Mammary epithelial cell (primary cell): ENCODE results near the gene CPXM2.

ENCODE experiments used
- EZH2 ChIP-seq: IDR thresholded peaks from 2 replicates; pipeline ENCODE4 v1.6.1; 2012; ENCODE audit warnings: low read length, inconsistent platforms, borderline replicate concordance
- TF ChIP-seq, protein P1 (sequence below), 2 donors: IDR thresholded peaks in 1 of 2; conservative IDR thresholded peaks in 1 of 2; 2 replicates each; pipeline ENCODE4 v1.5.1; 2011 to 2012; ENCODE audit warnings: inconsistent platforms in 2 of 2, low read length in 2 of 2, mild to moderate bottlenecking in 2 of 2, control low read depth in 1 of 2, low read depth in 1 of 2; ENCODE audit not compliant: insufficient read depth in 1 of 2; ENCODE audit errors: extremely low read depth in 1 of 2

DNA sequence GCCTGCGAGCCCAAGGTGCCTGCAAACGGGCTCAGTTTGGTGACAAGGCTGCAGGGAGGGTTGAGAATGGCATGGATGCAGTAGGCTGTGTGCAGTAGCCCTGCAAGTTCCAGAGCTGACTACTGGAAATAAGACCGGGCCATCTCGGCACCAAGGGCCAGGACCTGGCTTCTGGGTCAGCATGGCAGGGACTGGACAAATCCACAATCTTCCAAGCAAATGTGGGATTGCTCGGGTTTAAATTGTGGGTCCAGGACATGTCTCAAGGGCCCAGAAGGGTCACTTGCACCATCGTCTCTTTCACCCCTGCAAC, 147.4 kb downstream of the CPXM2 start:
- TF ChIP-seq, protein P1, sequence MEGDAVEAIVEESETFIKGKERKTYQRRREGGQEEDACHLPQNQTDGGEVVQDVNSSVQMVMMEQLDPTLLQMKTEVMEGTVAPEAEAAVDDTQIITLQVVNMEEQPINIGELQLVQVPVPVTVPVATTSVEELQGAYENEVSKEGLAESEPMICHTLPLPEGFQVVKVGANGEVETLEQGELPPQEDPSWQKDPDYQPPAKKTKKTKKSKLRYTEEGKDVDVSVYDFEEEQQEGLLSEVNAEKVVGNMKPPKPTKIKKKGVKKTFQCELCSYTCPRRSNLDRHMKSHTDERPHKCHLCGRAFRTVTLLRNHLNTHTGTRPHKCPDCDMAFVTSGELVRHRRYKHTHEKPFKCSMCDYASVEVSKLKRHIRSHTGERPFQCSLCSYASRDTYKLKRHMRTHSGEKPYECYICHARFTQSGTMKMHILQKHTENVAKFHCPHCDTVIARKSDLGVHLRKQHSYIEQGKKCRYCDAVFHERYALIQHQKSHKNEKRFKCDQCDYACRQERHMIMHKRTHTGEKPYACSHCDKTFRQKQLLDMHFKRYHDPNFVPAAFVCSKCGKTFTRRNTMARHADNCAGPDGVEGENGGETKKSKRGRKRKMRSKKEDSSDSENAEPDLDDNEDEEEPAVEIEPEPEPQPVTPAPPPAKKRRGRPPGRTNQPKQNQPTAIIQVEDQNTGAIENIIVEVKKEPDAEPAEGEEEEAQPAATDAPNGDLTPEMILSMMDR (conservative IDR thresholded peaks at IDR 0.05 in 1 of 2, IDR thresholded peaks at IDR 0.05 in 1 of 2; ENCODE audit: extremely low read depth in 1 of 2, insufficient read depth in 1 of 2, low read depth in 1 of 2, low read length in 2 of 2): no peak
- no peak for TF ChIP-seq EZH2
